Measurements from ENCODE around the gene HBE1. TPM values are rescaled to one million over a fixed set of nuclear protein-coding genes. Genes with fewer than 3 reads are reported as not detected.

The HBE1 gene
- polyA plus RNA-seq, 1 donor (not counting 4 experiments of a cell fraction or from before 2014, with no cell fraction given) = not detected

DNA sequence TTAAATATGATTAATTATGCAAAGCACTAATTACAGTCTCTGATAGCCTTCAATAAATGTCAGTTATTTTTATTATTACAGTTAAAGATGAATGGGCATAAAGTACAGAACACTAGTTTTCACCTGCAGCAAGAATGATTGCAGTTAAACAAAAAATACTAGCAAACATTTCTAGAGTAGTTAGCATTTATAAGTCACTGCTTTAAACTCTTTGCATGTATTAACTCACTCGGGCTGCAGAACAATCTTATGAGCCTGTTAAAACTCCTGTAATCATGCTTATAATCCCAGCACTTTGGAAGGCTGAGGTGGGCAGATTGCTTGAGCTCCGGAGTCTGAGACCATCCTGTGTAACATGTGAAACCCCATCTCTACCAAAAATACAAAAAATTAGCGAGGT lies 17.2 kb upstream of the HBE1 start:
- no peak overlapping the region for H3K4me3 ChIP-seq (ENCODE audit: control insufficient read depth in 2 of 3, extremely low read depth in 1 of 3, insufficient read depth in 2 of 3, low read depth in 1 of 3, low read length in 3 of 3)
- DNase-seq (ENCODE audit: low read depth, low spot score) (no peak), FAIRE-seq (no peak)
- no peaks in the 10 kb centered on the region for H3K36me3 ChIP-seq (ENCODE audit: control insufficient read depth in 2 of 2, extremely low read depth in 1 of 2, insufficient read depth in 2 of 2, low read length in 2 of 2)
- no peak overlapping the region for H2AFZ ChIP-seq (ENCODE audit: control insufficient read depth, low read length)
- H4K20me1 ChIP-seq (ENCODE audit: control insufficient read depth, extremely low read depth, insufficient read depth, low read length) = no peaks in the 10 kb centered on the region
- dilution Hi-C loops (cut with MboI; ENCODE audit: extremely low pct_ligation_motif_present, low sequenced_read_pairs) = no loop called here
- no peak overlapping the region for H3K4me2 ChIP-seq (ENCODE audit: control insufficient read depth, extremely low read depth, insufficient read depth, low read depth, low read length)
- H3K4me1 ChIP-seq (ENCODE audit: control insufficient read depth, extremely low read depth, insufficient read depth, low read length) = peaks cover 20% of the 10 kb centered on the region
- no peak overlapping the region for H3K9ac ChIP-seq (ENCODE audit: control insufficient read depth, extremely low read depth, insufficient read depth, low read length)
- H3K27me3 ChIP-seq (ENCODE audit: control insufficient read depth, extremely low read depth, insufficient read depth, low read length) = no peaks in the 10 kb centered on the region
- H3K27ac ChIP-seq (ENCODE audit: control insufficient read depth, insufficient read depth, low read length) = no peak overlapping the region
- no peaks in the 10 kb centered on the region for H3K9me1 ChIP-seq (ENCODE audit: control insufficient read depth, extremely low read depth, insufficient read depth, low read length)
- H3K9me3 ChIP-seq (ENCODE audit: control insufficient read depth, low read depth, low read length) = no peaks in the 10 kb centered on the region
- TF ChIP-seq EZH2 (IDR thresholded peaks at IDR 0.05; ENCODE audit: low read length) = no peak
- TF ChIP-seq, protein P1, sequence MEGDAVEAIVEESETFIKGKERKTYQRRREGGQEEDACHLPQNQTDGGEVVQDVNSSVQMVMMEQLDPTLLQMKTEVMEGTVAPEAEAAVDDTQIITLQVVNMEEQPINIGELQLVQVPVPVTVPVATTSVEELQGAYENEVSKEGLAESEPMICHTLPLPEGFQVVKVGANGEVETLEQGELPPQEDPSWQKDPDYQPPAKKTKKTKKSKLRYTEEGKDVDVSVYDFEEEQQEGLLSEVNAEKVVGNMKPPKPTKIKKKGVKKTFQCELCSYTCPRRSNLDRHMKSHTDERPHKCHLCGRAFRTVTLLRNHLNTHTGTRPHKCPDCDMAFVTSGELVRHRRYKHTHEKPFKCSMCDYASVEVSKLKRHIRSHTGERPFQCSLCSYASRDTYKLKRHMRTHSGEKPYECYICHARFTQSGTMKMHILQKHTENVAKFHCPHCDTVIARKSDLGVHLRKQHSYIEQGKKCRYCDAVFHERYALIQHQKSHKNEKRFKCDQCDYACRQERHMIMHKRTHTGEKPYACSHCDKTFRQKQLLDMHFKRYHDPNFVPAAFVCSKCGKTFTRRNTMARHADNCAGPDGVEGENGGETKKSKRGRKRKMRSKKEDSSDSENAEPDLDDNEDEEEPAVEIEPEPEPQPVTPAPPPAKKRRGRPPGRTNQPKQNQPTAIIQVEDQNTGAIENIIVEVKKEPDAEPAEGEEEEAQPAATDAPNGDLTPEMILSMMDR (optimal IDR thresholded peaks at IDR 0.05 in 1 of 3, IDR thresholded peaks at IDR 0.05 in 1 of 3, conservative IDR thresholded peaks at IDR 0.05 in 1 of 3; ENCODE audit: extremely low read depth in 1 of 3, insufficient read depth in 2 of 3, low read length in 3 of 3) = no peak
- H3K79me2 ChIP-seq (ENCODE audit: control insufficient read depth, insufficient read depth, low read length) = no peaks in the 10 kb centered on the region

DNA sequence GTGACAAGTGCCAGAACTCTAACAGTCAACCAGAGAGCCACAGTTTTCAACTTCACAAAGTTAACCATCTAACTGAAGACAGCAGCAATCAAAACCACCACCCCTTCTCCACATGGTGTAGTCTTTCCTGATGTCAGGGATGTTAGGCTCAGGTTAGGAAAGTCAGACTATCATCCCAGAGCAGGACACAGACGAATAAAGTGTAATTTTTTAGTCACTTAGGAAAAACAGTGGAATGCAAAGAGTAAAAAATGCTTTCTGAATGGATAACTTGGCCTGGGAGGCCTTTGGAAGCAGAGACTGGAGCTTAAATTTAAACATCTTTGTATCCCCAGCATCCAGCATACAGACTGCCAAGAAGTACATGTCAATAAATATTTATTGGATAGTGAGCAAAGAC lies 16.6 kb upstream of the HBE1 start:
- H3K36me3 ChIP-seq (ENCODE audit: control insufficient read depth in 2 of 2, extremely low read depth in 1 of 2, insufficient read depth in 2 of 2, low read length in 2 of 2) = no peaks in the 10 kb centered on the region
- no peaks in the 10 kb centered on the region for H3K27me3 ChIP-seq (ENCODE audit: control insufficient read depth, extremely low read depth, insufficient read depth, low read length)
- H3K9me3 ChIP-seq (ENCODE audit: control insufficient read depth, low read depth, low read length) = no peaks in the 10 kb centered on the region
- H3K4me1 ChIP-seq (ENCODE audit: control insufficient read depth, extremely low read depth, insufficient read depth, low read length) = peaks cover 20% of the 10 kb centered on the region
- TF ChIP-seq EZH2 (IDR thresholded peaks at IDR 0.05; ENCODE audit: low read length) = no peak
- TF ChIP-seq, protein P1 (optimal IDR thresholded peaks at IDR 0.05 in 1 of 3, IDR thresholded peaks at IDR 0.05 in 1 of 3, conservative IDR thresholded peaks at IDR 0.05 in 1 of 3; ENCODE audit: extremely low read depth in 1 of 3, insufficient read depth in 2 of 3, low read length in 3 of 3) = no peak
- peak overlapping the region; percentile 52 for H3K4me2 ChIP-seq (ENCODE audit: control insufficient read depth, extremely low read depth, insufficient read depth, low read depth, low read length)
- FAIRE-seq (no peak), DNase-seq (ENCODE audit: low read depth, low spot score) (no peak)
- no peaks in the 10 kb centered on the region for H3K79me2 ChIP-seq (ENCODE audit: control insufficient read depth, insufficient read depth, low read length)
- no peak overlapping the region for H3K4me3 ChIP-seq (ENCODE audit: control insufficient read depth in 2 of 3, extremely low read depth in 1 of 3, insufficient read depth in 2 of 3, low read depth in 1 of 3, low read length in 3 of 3)
- H3K9ac ChIP-seq (ENCODE audit: control insufficient read depth, extremely low read depth, insufficient read depth, low read length) = no peak overlapping the region
- no peaks in the 10 kb centered on the region for H4K20me1 ChIP-seq (ENCODE audit: control insufficient read depth, extremely low read depth, insufficient read depth, low read length)
- H3K27ac ChIP-seq (ENCODE audit: control insufficient read depth, insufficient read depth, low read length) = peak overlapping the region; percentile 30
- dilution Hi-C loops (cut with MboI; ENCODE audit: extremely low pct_ligation_motif_present, low sequenced_read_pairs) = no loop called here
- H2AFZ ChIP-seq (ENCODE audit: control insufficient read depth, low read length) = no peak overlapping the region
- H3K9me1 ChIP-seq (ENCODE audit: control insufficient read depth, extremely low read depth, insufficient read depth, low read length) = no peaks in the 10 kb centered on the region

Measured in keratinocyte (primary cell).